Keratinocyte (primary cell): ENCODE data around the gene PAH. TPM values are rescaled to one million over a fixed set of nuclear protein-coding genes. Genes with fewer than 3 reads are reported as not detected.

Experiments
- DNase-seq: peaks from one replicate; pipeline ENCODE4 v3.0.0-alpha.2; 2011; ENCODE audit warnings: low read depth, missing footprints, low spot score
- FAIRE-seq: peaks from 2 replicates; lab custom pipeline; 2011; peaks lifted over from hg19 to GRCh38; lab: Jason Lieb, UNC
- H2AFZ ChIP-seq: 2 replicates; pipeline ENCODE4 v1.6.0; 2012; ENCODE audit warnings: low read length, control low read depth, inconsistent platforms; ENCODE audit not compliant: control insufficient read depth
- H3K27ac ChIP-seq: 2 replicates; pipeline ENCODE4 v1.5.1; 2011; ENCODE audit warnings: low read length; ENCODE audit not compliant: control insufficient read depth, insufficient read depth
- H3K27me3 ChIP-seq: 3 replicates; pipeline ENCODE4 v1.6.0; 2011; ENCODE audit warnings: low read length; ENCODE audit not compliant: control insufficient read depth, insufficient read depth; ENCODE audit errors: extremely low read depth
- H3K36me3 ChIP-seq, 2 experiments: 2 replicates in 1 of 2; 3 replicates in 1 of 2; pipeline ENCODE4 v1.5.1; 2011; ENCODE audit warnings: low read length in 2 of 2, mild to moderate bottlenecking in 1 of 2; ENCODE audit not compliant: control insufficient read depth in 2 of 2, insufficient read depth in 2 of 2; ENCODE audit errors: extremely low read depth in 1 of 2
- H3K4me1 ChIP-seq: 3 replicates; pipeline ENCODE4 v1.5.1; 2011; ENCODE audit warnings: low read length; ENCODE audit not compliant: control insufficient read depth, insufficient read depth; ENCODE audit errors: extremely low read depth
- H3K4me2 ChIP-seq: 3 replicates; pipeline ENCODE4 v1.6.0; 2011; ENCODE audit warnings: low read depth, low read length; ENCODE audit not compliant: control insufficient read depth, insufficient read depth; ENCODE audit errors: extremely low read depth
- H3K4me3 ChIP-seq, 3 experiments: fragments of 200-600 bp in 1 of 3; sonication (generic) in 1 of 3; 2 replicates in 2 of 3; 3 replicates in 1 of 3; pipeline ENCODE4 v1.5.1; 2011 to 2016; ENCODE audit warnings: low read length in 3 of 3, mild to moderate bottlenecking in 3 of 3, control low read depth in 2 of 3, inconsistent platforms in 1 of 3, low read depth in 1 of 3, mixed read lengths in 1 of 3, mixed run types in 1 of 3, moderate library complexity in 1 of 3; ENCODE audit not compliant: control insufficient read depth in 2 of 3, insufficient read depth in 2 of 3; ENCODE audit errors: extremely low read depth in 1 of 3
- H3K79me2 ChIP-seq: 2 replicates; pipeline ENCODE4 v1.6.0; 2012; ENCODE audit warnings: low read length; ENCODE audit not compliant: control insufficient read depth, insufficient read depth
- H3K9ac ChIP-seq: 3 replicates; pipeline ENCODE4 v1.6.0; 2011; ENCODE audit warnings: low read length; ENCODE audit not compliant: control insufficient read depth, insufficient read depth; ENCODE audit errors: extremely low read depth
- H3K9me1 ChIP-seq: 3 replicates; pipeline ENCODE4 v1.6.0; 2011; ENCODE audit warnings: low read length; ENCODE audit not compliant: control insufficient read depth, insufficient read depth; ENCODE audit errors: extremely low read depth
- H3K9me3 ChIP-seq: 2 replicates; pipeline ENCODE4 v1.5.1; 2012; ENCODE audit warnings: low read depth, low read length; ENCODE audit not compliant: control insufficient read depth
- H4K20me1 ChIP-seq: 3 replicates; pipeline ENCODE4 v1.6.0; 2011; ENCODE audit warnings: low read length; ENCODE audit not compliant: control insufficient read depth, insufficient read depth; ENCODE audit errors: extremely low read depth
- CTCF ChIP-seq, 3 experiments: IDR thresholded peaks in 1 of 3; conservative IDR thresholded peaks in 1 of 3; optimal IDR thresholded peaks in 1 of 3; 2 replicates in 2 of 3; 3 replicates in 1 of 3; pipeline versions ENCODE3 to v1.5.1; 2011; ENCODE audit warnings: low read length in 3 of 3, mild to moderate bottlenecking in 3 of 3, moderate library complexity in 2 of 3, control low read depth in 1 of 3, inconsistent platforms in 1 of 3; ENCODE audit not compliant: insufficient read depth in 2 of 3; ENCODE audit errors: extremely low read depth in 1 of 3
- EZH2 ChIP-seq: IDR thresholded peaks from one replicate; pipeline ENCODE4 v1.6.1; 2012; ENCODE audit warnings: inconsistent platforms, mild to moderate bottlenecking, low read length, moderate library complexity
- dilution Hi-C: fragments of 300-500 bp; cut with MboI; formaldehyde crosslinking; loops from one replicate; pipeline ENCODE4 v1.7.0; 2020; ENCODE audit warnings: low sequenced_read_pairs; ENCODE audit not compliant: extremely low pct_ligation_motif_present
- polyA plus RNA-seq, 5 experiments: library from polyadenylated mRNA; depleted of rRNA in 3 of 5; stranded (reverse) in 3 of 5; stranded (forward) in 1 of 5; unstranded in 1 of 5; fragments of >200 nt; gene quantifications; 1 replicate in 1 of 5; 2 replicates in 3 of 5; 3 replicates in 1 of 5; pipeline versions ENCODE4 v1.2.1 to v1.2.3, GENCODE V29; 2011 to 2012; ENCODE audit warnings: missing spikeins in 2 of 5, low read depth in 1 of 5, low replicate concordance in 1 of 5

PAH gene
- polyA plus RNA-seq, 1 donor (not counting 4 experiments of a cell fraction or from before 2014, with no cell fraction given) = not detected

DNA sequence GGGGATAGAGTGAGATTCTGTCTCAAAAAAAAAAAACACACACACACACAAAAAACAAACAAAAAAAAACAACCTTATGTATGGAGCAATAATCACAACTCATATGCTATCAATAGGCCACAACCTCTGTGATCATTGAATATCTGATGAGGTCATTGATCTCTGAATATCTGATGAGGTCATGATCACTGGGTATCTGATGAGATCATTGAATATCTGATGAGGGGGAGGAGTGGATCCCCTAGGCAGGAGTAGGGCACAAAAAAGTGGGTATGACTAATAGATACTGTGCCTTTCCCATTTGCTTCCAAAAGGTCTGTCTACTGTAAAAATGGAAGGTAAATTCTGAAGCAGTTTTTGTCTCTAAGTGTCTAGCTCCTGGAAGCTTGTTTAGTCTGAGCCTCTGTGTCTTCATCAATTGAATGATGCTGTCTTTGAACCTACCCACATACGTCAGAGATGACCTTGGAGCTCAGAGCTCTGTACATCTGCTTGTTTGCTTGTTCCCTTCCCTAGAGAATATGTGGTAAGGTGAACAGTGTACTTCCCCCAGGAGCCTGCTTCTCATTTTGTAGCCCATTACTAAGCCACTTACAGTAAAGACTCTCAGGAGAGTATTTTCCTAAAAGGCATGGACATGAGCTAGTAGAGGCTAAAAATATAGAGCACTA is 13.6 kb downstream of the PAH start:
- TF ChIP-seq CTCF (optimal IDR thresholded peaks at IDR 0.05 in 1 of 3, IDR thresholded peaks at IDR 0.05 in 1 of 3, conservative IDR thresholded peaks at IDR 0.05 in 1 of 3; ENCODE audit: extremely low read depth in 1 of 3, insufficient read depth in 2 of 3, low read length in 3 of 3) = no peak
- TF ChIP-seq EZH2 = no peak

GRCh38 chr12:102902093-102902492 is 15.0 kb downstream of the PAH start:
- H3K4me1 ChIP-seq = no peaks in the 10 kb centered on the region
- no peaks in the 10 kb centered on the region for H3K36me3 ChIP-seq
- TF ChIP-seq EZH2 (no peak), CTCF (optimal IDR thresholded peaks at IDR 0.05 in 1 of 3, IDR thresholded peaks at IDR 0.05 in 1 of 3, conservative IDR thresholded peaks at IDR 0.05 in 1 of 3; ENCODE audit: extremely low read depth in 1 of 3, insufficient read depth in 2 of 3, low read length in 3 of 3) (no peak)
- H3K9me3 ChIP-seq = no peaks in the 10 kb centered on the region
- no peak overlapping the region for H3K4me3 ChIP-seq
- no peaks in the 10 kb centered on the region for H4K20me1 ChIP-seq
- no peaks in the 10 kb centered on the region for H3K27me3 ChIP-seq
- dilution Hi-C loops = no loop called here
- no peaks in the 10 kb centered on the region for H3K9me1 ChIP-seq
- no peak overlapping the region for H3K4me2 ChIP-seq
- H3K27ac ChIP-seq = no peak overlapping the region
- DNase-seq (no peak), FAIRE-seq (no peak)
- no peak overlapping the region for H2AFZ ChIP-seq
- no peak overlapping the region for H3K9ac ChIP-seq
- H3K79me2 ChIP-seq = no peaks in the 10 kb centered on the region

More for the DNA sequence above, 13.6 kb downstream of the PAH start:
- Histone ChIP-seq H3K4me2 (no peak overlapping the region), H3K27me3 (no peaks in the 10 kb centered on the region), H3K27ac (no peak overlapping the region), H3K79me2 (no peaks in the 10 kb centered on the region), H3K4me1 (no peaks in the 10 kb centered on the region), H3K9me3 (no peaks in the 10 kb centered on the region), H3K9ac (no peak overlapping the region), H4K20me1 (no peaks in the 10 kb centered on the region), H3K36me3 (no peaks in the 10 kb centered on the region), H3K4me3 (no peak overlapping the region), H3K9me1 (no peaks in the 10 kb centered on the region), H2AFZ (no peak overlapping the region)
- dilution Hi-C loops = no loop called here
- DNase-seq (no peak), FAIRE-seq (no peak)
